GM12878 (cell line): ENCODE measurements around the gene BEGAIN. TPM values are rescaled to one million over a fixed set of nuclear protein-coding genes. Genes with fewer than 3 reads are reported as not detected.

Source experiments
- ATAC-seq: fragments of 200-7000 bp; cut with Tn5 transposase; 3 replicates; pipeline ENCODE4 v1.9.1; 2020; ENCODE audit warnings: mild to moderate bottlenecking, moderate library complexity
- Bru-seq: library from RNA; stranded (reverse); fragments of 400-500 nt; gene quantifications from one replicate; lab custom pipeline; 2021; lab: Mats Ljungman, UMichigan
- BruChase-seq, 2 experiments: library from RNA; stranded (reverse); fragments of 400-500 nt; gene quantifications; one replicate each; lab custom pipeline; 2021; lab: Mats Ljungman, UMichigan
- BruUV-seq: library from RNA; stranded (reverse); fragments of 400-500 nt; replicated peaks from 2 replicates; lab custom pipeline; 2021; lab: Mats Ljungman, UMichigan
- CTCF ChIA-PET: fragments of 300-600 bp; sonication (Branson Sonifier 250); formaldehyde crosslinking; extraction: SDS; loops from one replicate; lab custom pipeline; 2021; ENCODE audit warnings: inconsistent platforms; lab: Yijun Ruan, JAX
- POLR2A ChIA-PET: fragments of 350-600 bp; formaldehyde crosslinking; extraction: SDS; loops from one replicate; lab custom pipeline; 2021; ENCODE audit warnings: inconsistent platforms; lab: Charles Lee
- RAD21 ChIA-PET: fragments of 300-600 bp; sonication (Branson Sonifier 250); formaldehyde crosslinking; loops from one replicate; lab custom pipeline; 2023; ENCODE audit warnings: antibody characterized with exemption; ENCODE audit not compliant: unreplicated experiment; lab: Charles Lee
- SMC1A ChIA-PET: fragments of 300-600 bp; sonication (Branson Sonifier 250); formaldehyde crosslinking; loops from one replicate; lab custom pipeline; 2023; ENCODE audit not compliant: unreplicated experiment, uncharacterized antibody; lab: Charles Lee
- DNase-seq: peaks from one replicate; pipeline ENCODE4 v3.0.0-alpha.2; 2011; ENCODE audit warnings: low read depth, low spot score
- FAIRE-seq: peaks from 3 replicates; lab custom pipeline; 2011; peaks lifted over from hg19 to GRCh38; lab: Jason Lieb, UNC
- H2AFZ ChIP-seq: 2 replicates; pipeline ENCODE4 v1.6.0; 2011; ENCODE audit warnings: low read depth, low read length, control low read depth; ENCODE audit not compliant: control insufficient read depth
- H3K27ac ChIP-seq: 2 replicates; pipeline ENCODE4 v1.5.1; 2011; ENCODE audit warnings: control low read depth; ENCODE audit not compliant: control insufficient read depth, insufficient read depth
- H3K27me3 ChIP-seq, 2 experiments: replicated peaks in 1 of 2; 2 replicates each; pipeline versions ENCODE4 v1.6.0 to v1.6.1; 2011; ENCODE audit warnings: low read length in 1 of 2; ENCODE audit not compliant: control insufficient read depth in 2 of 2, insufficient read depth in 2 of 2
- H3K36me3 ChIP-seq, 2 experiments: 2 replicates each; pipeline ENCODE4 v1.5.1; 2011; ENCODE audit warnings: low read length in 1 of 2; ENCODE audit not compliant: control insufficient read depth in 2 of 2, insufficient read depth in 2 of 2
- H3K4me1 ChIP-seq: 2 replicates; pipeline ENCODE4 v1.6.1; 2011; ENCODE audit warnings: mild to moderate bottlenecking, low read length, moderate library complexity, mixed read lengths; ENCODE audit not compliant: control insufficient read depth, insufficient read depth
- H3K4me2 ChIP-seq: 2 replicates; pipeline ENCODE4 v1.6.0; 2011; ENCODE audit warnings: control low read depth; ENCODE audit not compliant: control insufficient read depth, insufficient read depth
- H3K4me3 ChIP-seq: fragments of 200-600 bp; sonication (generic); 2 replicates; pipeline ENCODE4 v1.5.1; 2016
- H3K79me2 ChIP-seq: 2 replicates; pipeline ENCODE4 v1.6.0; 2011; ENCODE audit warnings: low read length; ENCODE audit not compliant: control insufficient read depth, insufficient read depth
- H3K9ac ChIP-seq: 2 replicates; pipeline ENCODE4 v1.8.0; 2011; ENCODE audit warnings: low read length, control low read depth, mixed read lengths; ENCODE audit not compliant: control insufficient read depth, insufficient read depth
- H3K9me3 ChIP-seq: replicated peaks from 3 replicates; pipeline ENCODE4 v1.5.1; 2011; ENCODE audit warnings: mild to moderate bottlenecking, low read length; ENCODE audit not compliant: control insufficient read depth, insufficient read depth
- H4K20me1 ChIP-seq: 2 replicates; pipeline ENCODE4 v1.6.0; 2011; ENCODE audit not compliant: control insufficient read depth, insufficient read depth
- CBX5 ChIP-seq: sonication (generic); IDR thresholded peaks from 2 replicates; pipeline ENCODE4 v1.6.1; 2016; ENCODE audit warnings: low read depth, moderate library complexity, mild to moderate bottlenecking, inconsistent platforms
- DPF2 ChIP-seq: fragments of 450-650 bp; IDR thresholded peaks from 2 replicates; pipeline ENCODE4 v1.6.1; 2017; ENCODE audit warnings: mild to moderate bottlenecking
- JUNB ChIP-seq: IDR thresholded peaks from 2 replicates; pipeline ENCODE4 v1.6.1; 2016; ENCODE audit warnings: antibody characterized with exemption, mild to moderate bottlenecking
- MXI1 ChIP-seq: fragments of 150-350 bp; IDR thresholded peaks from 2 replicates; pipeline ENCODE4 v1.6.1; 2011; ENCODE audit warnings: low read depth, mild to moderate bottlenecking, inconsistent platforms, low read length, improper control_type of control experiment
- SREBF2 ChIP-seq: IDR thresholded peaks from 2 replicates; pipeline ENCODE4 v1.6.1; 2012; ENCODE audit warnings: mild to moderate bottlenecking, low read length
- WGBS: methylation state at CpG from one replicate; pipeline ENCODE4 v1.1.6; 2016; ENCODE audit warnings: low lambda C conversion rate; ENCODE audit not compliant: insufficient replicate concordance, insufficient coverage; ENCODE audit errors: missing lambda C conversion rate; 5-methylcytosine and 5-hydroxymethylcytosine counted together
- in situ Hi-C: fragments of 300-500 bp; cut with MboI; formaldehyde crosslinking; loops from 9 replicates; pipeline ENCODE4 v1.14.3; 2018; ENCODE audit warnings: mixed read lengths
- intact Hi-C: fragments of 100-400 bp; cut with micrococcal nuclease; formaldehyde crosslinking; loops from one replicate; pipeline ENCODE4 v1.14.2; 2022; ENCODE audit not compliant: unreplicated experiment
- long read RNA-seq, 2 experiments: library from polyadenylated mRNA; unstranded; transcript quantifications; one replicate each; pipeline ENCODE4 v2.0.0, GENCODE V29; 2019 to 2020
- polyA minus RNA-seq, 3 experiments: library from RNA; depleted of rRNA, polyadenylated mRNA; stranded (reverse); fragments of >200 nt; gene quantifications; 2 replicates each; pipeline ENCODE4 v1.2.3, GENCODE V29; 2011
- polyA plus RNA-seq, 11 experiments: library from polyadenylated mRNA; depleted of rRNA in 4 of 11; unstranded in 6 of 11; stranded (reverse) in 5 of 11; fragments of >200 nt; fragmentation: Nextera tagmentation in 4 of 11; fragmentation: Illumina TruSeq in 1 of 11; extraction: Ambion mirVana in 4 of 11; extraction: Trizol in 1 of 11; gene quantifications; 1 replicate in 1 of 11; 2 replicates in 10 of 11; pipeline versions ENCODE4 v1.2.1 to v1.2.3, GENCODE V29; 2011 to 2016; ENCODE audit warnings: inconsistent platforms in 2 of 11, missing spikeins in 2 of 11, low read depth in 1 of 11
- total RNA-seq, 4 experiments: library from RNA; depleted of rRNA in 3 of 4; stranded (reverse); fragments of >200 nt in 3 of 4; fragmentation: Illumina TruSeq in 1 of 4; extraction: Trizol in 1 of 4; gene quantifications; 2 replicates each; pipeline versions ENCODE4 v1.2.1 to v1.2.3, GENCODE V29; 2013 to 2021
- TF ChIP-seq, protein P1 (sequence below): fragments of 450-650 bp; IDR thresholded peaks from 2 replicates; pipeline ENCODE4 v1.6.1; 2017; ENCODE audit warnings: mild to moderate bottlenecking, moderate library complexity

BEGAIN gene
- total RNA-seq (2013; cell fraction: nucleolus; rRNA removed) = 0.51 and 2.6 TPM in 2 replicates
- total RNA-seq (2014; rRNA removed) = 0.06 and 0.16 TPM in 2 replicates
- total RNA-seq (2014; rRNA removed; fragmentation: Illumina TruSeq; extraction: Trizol) = not detected in 2 replicates
- 0.24 and 0.31 TPM in 2 replicates for total RNA-seq (2021)
- not detected for polyA plus RNA-seq (2011; ENCODE audit: low read depth)
- 0.14 and 0.27 TPM in 2 replicates for polyA plus RNA-seq (2011; rRNA removed)
- polyA plus RNA-seq (2011; cell fraction: cytosol; rRNA removed) = 0.08 and 0.24 TPM in 2 replicates
- 0.57 and 0.70 TPM in 2 replicates for polyA plus RNA-seq (2011; cell fraction: nucleus; rRNA removed)
- polyA plus RNA-seq (2012) = 0.23 and 0.74 TPM in 2 replicates
- polyA plus RNA-seq (2014; fragmentation: Illumina TruSeq; extraction: Trizol) = 0.01 TPM in 1 of 2 replicates, not detected in the other
- polyA plus RNA-seq (2014; fragmentation: Nextera tagmentation; extraction: Ambion mirVana) = not detected
- polyA plus RNA-seq (2014; rRNA removed) = 0.03 and 0.04 TPM in 2 replicates
- not detected for polyA plus RNA-seq (2016; fragmentation: Nextera tagmentation; extraction: Ambion mirVana)
- polyA minus RNA-seq (2011; rRNA and poly(A)+ RNA removed) = 0.67 TPM in 1 of 2 replicates, not detected in the other
- polyA minus RNA-seq (2011; cell fraction: cytosol; rRNA and poly(A)+ RNA removed) = 0.40 and 1.0 TPM in 2 replicates
- polyA minus RNA-seq (2011; cell fraction: nucleus; rRNA and poly(A)+ RNA removed) = 0.12 and 0.38 TPM in 2 replicates
- percentile 21 among the genes with signal in this experiment for Bru-seq, nascent RNA
- percentile 24 among the genes with signal in this experiment for BruChase-seq, experiment 1, labeled RNA remaining after a 6-hour chase
- percentile 15 among the genes with signal in this experiment for BruChase-seq, experiment 2, labeled RNA remaining after a 2-hour chase
- long read RNA-seq, experiment 1 = 0 reads
- long read RNA-seq, experiment 2 = 0 reads

GRCh38 chr14:100587086-100587762, at the start of gene BEGAIN:
Gene BEGAIN (minus strand): TSS chr14:100587417. CDS start chr14:100587290, 127 bp downstream.
- 0% methylated on average over 1 of the region's 90 CpGs for WGBS
- TF ChIP-seq MXI1 (no peak), JUNB (no peak), SREBF2 (no peak), CBX5 (no peak), DPF2 (no peak)
- TF ChIP-seq, protein P1, sequence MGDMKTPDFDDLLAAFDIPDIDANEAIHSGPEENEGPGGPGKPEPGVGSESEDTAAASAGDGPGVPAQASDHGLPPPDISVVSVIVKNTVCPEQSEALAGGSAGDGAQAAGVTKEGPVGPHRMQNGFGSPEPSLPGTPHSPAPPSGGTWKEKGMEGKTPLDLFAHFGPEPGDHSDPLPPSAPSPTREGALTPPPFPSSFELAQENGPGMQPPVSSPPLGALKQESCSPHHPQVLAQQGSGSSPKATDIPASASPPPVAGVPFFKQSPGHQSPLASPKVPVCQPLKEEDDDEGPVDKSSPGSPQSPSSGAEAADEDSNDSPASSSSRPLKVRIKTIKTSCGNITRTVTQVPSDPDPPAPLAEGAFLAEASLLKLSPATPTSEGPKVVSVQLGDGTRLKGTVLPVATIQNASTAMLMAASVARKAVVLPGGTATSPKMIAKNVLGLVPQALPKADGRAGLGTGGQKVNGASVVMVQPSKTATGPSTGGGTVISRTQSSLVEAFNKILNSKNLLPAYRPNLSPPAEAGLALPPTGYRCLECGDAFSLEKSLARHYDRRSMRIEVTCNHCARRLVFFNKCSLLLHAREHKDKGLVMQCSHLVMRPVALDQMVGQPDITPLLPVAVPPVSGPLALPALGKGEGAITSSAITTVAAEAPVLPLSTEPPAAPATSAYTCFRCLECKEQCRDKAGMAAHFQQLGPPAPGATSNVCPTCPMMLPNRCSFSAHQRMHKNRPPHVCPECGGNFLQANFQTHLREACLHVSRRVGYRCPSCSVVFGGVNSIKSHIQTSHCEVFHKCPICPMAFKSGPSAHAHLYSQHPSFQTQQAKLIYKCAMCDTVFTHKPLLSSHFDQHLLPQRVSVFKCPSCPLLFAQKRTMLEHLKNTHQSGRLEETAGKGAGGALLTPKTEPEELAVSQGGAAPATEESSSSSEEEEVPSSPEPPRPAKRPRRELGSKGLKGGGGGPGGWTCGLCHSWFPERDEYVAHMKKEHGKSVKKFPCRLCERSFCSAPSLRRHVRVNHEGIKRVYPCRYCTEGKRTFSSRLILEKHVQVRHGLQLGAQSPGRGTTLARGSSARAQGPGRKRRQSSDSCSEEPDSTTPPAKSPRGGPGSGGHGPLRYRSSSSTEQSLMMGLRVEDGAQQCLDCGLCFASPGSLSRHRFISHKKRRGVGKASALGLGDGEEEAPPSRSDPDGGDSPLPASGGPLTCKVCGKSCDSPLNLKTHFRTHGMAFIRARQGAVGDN = no peak
- DNase-seq (no peak), FAIRE-seq (no peak), ATAC-seq (peak; percentile 42)
- Histone ChIP-seq H2AFZ (no peak within 1 kb of the TSS), H3K9me3 (no peaks in the 10 kb centered on the region), H3K36me3 (no peaks in the 10 kb centered on the region), H3K79me2 (no peaks in the 10 kb centered on the region), H3K4me1 (no peaks in the 10 kb centered on the region), H3K4me2 (peak within 1 kb of the TSS; percentile 17; the same call in 1 of the 2 replicates), H4K20me1 (no peaks in the 10 kb centered on the region), H3K27me3 (peaks cover 2 to 6% of the 10 kb centered on the region in 2 experiments; a peak in 3 of 4 replicates), H3K4me3 (no peak within 1 kb of the TSS), H3K27ac (no peak within 1 kb of the TSS), H3K9ac (no peak within 1 kb of the TSS)
- ChIA-PET RAD21 (no interaction called here), SMC1A (no interaction called here), POLR2A (no interaction called here), CTCF (no interaction called here)
- in situ Hi-C loops (no loop called here), intact Hi-C loops (no loop called here)
- no TSS peak for BruUV-seq
